Nephron progenitor cell (in vitro differentiated cells): ENCODE data around the gene SLC17A7.
"Not testable (repeated sequence)": the region's sequence is repeated elsewhere in the genome, so short reads cannot be mapped to it uniquely, and the experiment has no call there.

Source experiments
- DNase-seq: peaks from one replicate; pipeline ENCODE4 v3.0.0; 2021
- H3K27ac Mint-ChIP-seq: 2 replicates; pipeline ENCODE4 v1.8.0; 2021; ENCODE audit warnings: mild to moderate bottlenecking, moderate library complexity, mixed read lengths
- H3K27me3 Mint-ChIP-seq: 2 replicates; pipeline ENCODE4 v1.8.0; 2021; ENCODE audit warnings: mild to moderate bottlenecking, low read depth, mixed read lengths; ENCODE audit not compliant: poor library complexity
- H3K36me3 Mint-ChIP-seq: 2 replicates; pipeline ENCODE4 v1.8.0; 2021; ENCODE audit warnings: low read depth, mixed read lengths
- H3K4me1 Mint-ChIP-seq: 2 replicates; pipeline ENCODE4 v1.8.0; 2021; ENCODE audit warnings: mixed read lengths
- H3K4me3 Mint-ChIP-seq: 2 replicates; pipeline ENCODE4 v1.8.0; 2021; ENCODE audit warnings: mild to moderate bottlenecking, moderate library complexity, mixed read lengths
- H3K9me3 Mint-ChIP-seq: 2 replicates; pipeline ENCODE4 v1.8.0; 2021; ENCODE audit warnings: mild to moderate bottlenecking, moderate library complexity, mixed read lengths
- TF ChIP-seq, protein P1 (sequence below): fragments of 200-600 bp; sonication (generic); IDR thresholded peaks from 2 replicates; pipeline ENCODE4 v1.5.0; 2021; ENCODE audit warnings: antibody characterized with exemption

Gene SLC17A7

GRCh38 chr19:49475995-49476880 is 34.9 kb upstream of the SLC17A7 start:
- peak; percentile 86 for DNase-seq
- TF ChIP-seq, protein P1, sequence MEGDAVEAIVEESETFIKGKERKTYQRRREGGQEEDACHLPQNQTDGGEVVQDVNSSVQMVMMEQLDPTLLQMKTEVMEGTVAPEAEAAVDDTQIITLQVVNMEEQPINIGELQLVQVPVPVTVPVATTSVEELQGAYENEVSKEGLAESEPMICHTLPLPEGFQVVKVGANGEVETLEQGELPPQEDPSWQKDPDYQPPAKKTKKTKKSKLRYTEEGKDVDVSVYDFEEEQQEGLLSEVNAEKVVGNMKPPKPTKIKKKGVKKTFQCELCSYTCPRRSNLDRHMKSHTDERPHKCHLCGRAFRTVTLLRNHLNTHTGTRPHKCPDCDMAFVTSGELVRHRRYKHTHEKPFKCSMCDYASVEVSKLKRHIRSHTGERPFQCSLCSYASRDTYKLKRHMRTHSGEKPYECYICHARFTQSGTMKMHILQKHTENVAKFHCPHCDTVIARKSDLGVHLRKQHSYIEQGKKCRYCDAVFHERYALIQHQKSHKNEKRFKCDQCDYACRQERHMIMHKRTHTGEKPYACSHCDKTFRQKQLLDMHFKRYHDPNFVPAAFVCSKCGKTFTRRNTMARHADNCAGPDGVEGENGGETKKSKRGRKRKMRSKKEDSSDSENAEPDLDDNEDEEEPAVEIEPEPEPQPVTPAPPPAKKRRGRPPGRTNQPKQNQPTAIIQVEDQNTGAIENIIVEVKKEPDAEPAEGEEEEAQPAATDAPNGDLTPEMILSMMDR, result peak; percentile 60
- peaks cover 18% of the 10 kb centered on the region for H3K27me3 Mint-ChIP-seq
- peak overlapping the region; percentile 75 for H3K27ac Mint-ChIP-seq
- no peaks in the 10 kb centered on the region for H3K9me3 Mint-ChIP-seq
- peak overlapping the region; percentile 9 for H3K4me3 Mint-ChIP-seq
- H3K4me1 Mint-ChIP-seq, result peaks cover 29% of the 10 kb centered on the region
- no peaks in the 10 kb centered on the region for H3K36me3 Mint-ChIP-seq

DNA sequence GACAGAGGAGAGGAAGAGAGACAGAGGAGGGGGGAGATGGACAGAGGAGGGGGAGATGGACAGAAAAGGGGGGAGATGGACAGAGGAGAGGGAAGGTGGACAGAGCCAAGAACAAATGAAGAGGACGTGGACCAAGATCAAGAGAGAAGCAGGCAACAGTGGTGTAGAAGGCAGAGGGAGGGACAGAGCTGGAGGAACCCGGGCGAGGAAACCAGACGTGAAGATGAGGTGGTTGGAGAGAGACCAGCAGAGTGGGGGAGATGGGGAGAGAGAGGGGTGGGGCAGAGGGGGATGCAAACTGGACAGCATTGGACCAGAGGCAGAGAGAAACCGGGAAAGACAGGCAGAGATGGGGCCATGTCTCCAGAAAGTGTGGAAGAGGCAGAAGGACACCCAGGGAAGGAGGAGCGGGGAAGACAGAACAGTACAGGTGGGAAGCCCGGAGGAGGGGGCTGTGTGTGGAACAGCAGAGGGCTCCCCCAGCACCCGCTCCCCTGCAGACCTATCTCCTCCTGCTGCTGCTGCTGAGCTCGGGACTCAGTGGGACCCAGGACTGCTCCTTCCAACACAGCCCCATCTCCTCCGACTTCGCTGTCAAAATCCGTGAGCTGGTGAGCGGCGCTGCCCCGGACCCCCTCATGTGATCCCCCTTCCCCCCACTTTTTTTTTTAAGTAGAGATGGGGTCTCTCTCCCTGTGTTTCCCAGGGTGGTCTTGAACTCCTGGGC is 34.0 kb upstream of the SLC17A7 start:
- H3K27ac Mint-ChIP-seq, result no peak overlapping the region
- TF ChIP-seq, protein P1, result no peak
- H3K36me3 Mint-ChIP-seq, result peaks cover 7% of the 10 kb centered on the region
- H3K9me3 Mint-ChIP-seq, result no peaks in the 10 kb centered on the region
- peaks cover 18% of the 10 kb centered on the region for H3K27me3 Mint-ChIP-seq
- H3K4me3 Mint-ChIP-seq, result peak overlapping the region; percentile 61
- DNase-seq, result no peak
- H3K4me1 Mint-ChIP-seq, result peaks cover 23% of the 10 kb centered on the region

GRCh38 chr19:49474542-49474924 is 33.2 kb upstream of the SLC17A7 start:
- no peak for DNase-seq
- peaks cover 23% of the 10 kb centered on the region for H3K4me1 Mint-ChIP-seq
- H3K36me3 Mint-ChIP-seq, result peaks cover 8% of the 10 kb centered on the region
- H3K4me3 Mint-ChIP-seq, result peak overlapping the region; percentile 61
- no peak overlapping the region for H3K27ac Mint-ChIP-seq
- H3K9me3 Mint-ChIP-seq, result no peaks in the 10 kb centered on the region
- TF ChIP-seq, protein P1, result no peak
- peaks cover 18% of the 10 kb centered on the region for H3K27me3 Mint-ChIP-seq

DNA sequence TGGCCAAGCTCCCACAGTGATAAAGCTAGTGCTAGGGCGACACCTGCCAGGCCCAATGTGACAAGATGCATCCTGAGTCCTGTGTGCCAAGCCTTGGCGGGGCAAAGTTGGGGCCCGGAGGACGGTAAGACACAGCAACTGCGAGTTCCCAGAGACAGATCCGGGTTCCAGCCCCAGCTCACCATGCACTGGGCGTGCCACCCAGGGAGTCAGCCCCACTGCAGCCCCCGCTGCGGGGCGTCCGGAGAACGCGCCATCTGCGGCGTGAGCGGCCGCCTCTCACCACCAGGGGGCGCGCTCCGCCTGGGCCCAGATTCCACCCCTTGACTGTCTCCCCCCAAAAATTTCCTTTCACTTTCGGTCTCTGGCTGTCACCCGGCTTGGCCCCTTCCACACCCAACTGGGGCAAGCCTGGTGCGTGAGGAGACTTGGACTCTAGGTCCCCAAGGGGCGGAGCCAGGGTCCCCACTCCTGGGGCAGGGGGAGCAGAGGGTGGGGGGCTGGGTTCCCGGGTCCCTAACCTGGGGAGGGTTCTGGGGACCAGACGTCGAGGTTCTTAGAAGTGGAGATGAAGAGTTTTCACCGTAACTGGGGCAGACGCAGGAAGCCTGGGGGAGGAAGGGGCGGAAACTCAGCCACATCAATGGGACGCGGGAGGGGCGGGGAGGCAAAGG is 32.7 kb upstream of the SLC17A7 start, which contains the start of gene FLT3LG:
TSS of gene FLT3LG (plus strand) at position 348 of the 674 bp plus-strand sequence. CDS start 425 bp downstream, outside the sequence.
- H3K4me1 Mint-ChIP-seq, result peaks cover 26% of the 10 kb centered on the region
- DNase-seq, result peak; percentile 73
- peaks cover 18% of the 10 kb centered on the region for H3K27me3 Mint-ChIP-seq
- H3K27ac Mint-ChIP-seq, result no peak within 1 kb of the TSS
- TF ChIP-seq, protein P1, result peak; percentile 92
- H3K36me3 Mint-ChIP-seq, result peaks cover 10% of the 10 kb centered on the region
- no peaks in the 10 kb centered on the region for H3K9me3 Mint-ChIP-seq
- H3K4me3 Mint-ChIP-seq, result peak within 1 kb of the TSS; percentile 61

DNA sequence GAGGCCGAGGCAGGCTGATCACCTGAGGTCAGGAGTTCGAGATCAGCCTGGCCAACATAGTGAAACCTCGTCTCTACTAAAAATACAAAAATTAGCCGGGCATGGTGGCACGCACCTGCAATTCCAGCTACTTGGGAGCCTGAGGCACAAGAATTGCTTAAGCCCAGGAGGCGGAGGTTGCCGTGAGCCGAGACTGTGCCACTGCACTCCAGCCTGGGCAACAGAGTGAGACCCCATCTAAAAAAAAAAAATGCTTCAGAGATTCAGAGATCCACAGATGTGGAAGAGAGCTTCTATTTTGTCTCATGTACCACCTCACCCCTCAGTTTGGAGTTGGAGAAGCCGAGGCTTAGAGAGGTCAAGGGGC is 32.2 kb upstream of the SLC17A7 start:
- Mint-ChIP-seq H3K36me3 (peaks cover 14% of the 10 kb centered on the region), H3K27me3 (peaks cover 18% of the 10 kb centered on the region), H3K4me1 (peaks cover 31% of the 10 kb centered on the region)
- H3K27ac Mint-ChIP-seq, H3K4me3 Mint-ChIP-seq, DNase-seq, H3K9me3 Mint-ChIP-seq: not testable (repeated sequence)

DNA sequence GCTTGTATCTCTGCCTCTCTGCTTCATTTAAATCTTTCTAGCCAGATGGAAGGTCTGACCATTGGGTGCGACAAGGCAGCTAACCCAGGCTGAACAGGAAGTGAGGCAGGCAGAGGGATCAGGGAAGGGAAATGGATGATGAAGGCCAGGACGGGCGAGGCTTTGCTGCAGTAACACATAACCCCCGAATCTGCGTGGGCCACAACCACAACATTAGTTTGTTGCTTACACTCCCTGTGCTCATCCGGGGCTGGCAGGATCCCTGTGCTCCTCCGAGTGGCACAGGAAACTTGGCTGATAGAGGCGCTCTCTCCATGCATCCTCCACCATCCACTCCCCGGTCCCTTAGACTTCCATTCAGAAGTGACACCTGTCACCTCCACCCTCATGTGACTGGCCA is 31.6 kb upstream of the SLC17A7 start:
- peaks cover 18% of the 10 kb centered on the region for H3K27me3 Mint-ChIP-seq
- H3K9me3 Mint-ChIP-seq, result no peaks in the 10 kb centered on the region
- DNase-seq, result no peak
- TF ChIP-seq, protein P1, result no peak
- no peak overlapping the region for H3K4me3 Mint-ChIP-seq
- peaks cover 31% of the 10 kb centered on the region for H3K4me1 Mint-ChIP-seq
- peaks cover 14% of the 10 kb centered on the region for H3K36me3 Mint-ChIP-seq
- no peak overlapping the region for H3K27ac Mint-ChIP-seq
